Measurements from ENCODE around the gene GPR21.

Gene GPR21

GRCh38 chr9:123036893-123037545 is 3.6 kb downstream of the GPR21 start:
- no peak for ATAC-seq
- TF ChIP-seq TSHZ2 (CRISPR knock-in tag; IDR thresholded peaks at IDR 0.05): no peak

- TF ChIP-seq ZNF8 (CRISPR knock-in tag; IDR thresholded peaks at IDR 0.05) (no peak), SNAI2 (CRISPR knock-in tag; IDR thresholded peaks at IDR 0.05) (no peak)
- no peak for ATAC-seq
Observed at GRCh38 chr9:123039617-123040219, 6.3 kb downstream of the GPR21 start.

GRCh38 chr9:123040801-123041200 is 7.3 kb downstream of the GPR21 start:
- ATAC-seq: no peak
- TF ChIP-seq ZNF8 (CRISPR knock-in tag; IDR thresholded peaks at IDR 0.05): no peak
- TF ChIP-seq PPARA (CRISPR knock-in tag; IDR thresholded peaks at IDR 0.05; ENCODE audit: borderline replicate concordance): no peak
- no peak for TF ChIP-seq ESRRG (CRISPR knock-in tag; IDR thresholded peaks at IDR 0.05)
- TF ChIP-seq TCF4 (CRISPR knock-in tag; IDR thresholded peaks at IDR 0.05; ENCODE audit: borderline replicate concordance): no peak
- TF ChIP-seq OSR1 (CRISPR knock-in tag; IDR thresholded peaks at IDR 0.05): no peak
- no peak for TF ChIP-seq RARB (CRISPR knock-in tag; IDR thresholded peaks at IDR 0.05)
- no peak for TF ChIP-seq ZFP3 (CRISPR knock-in tag; IDR thresholded peaks at IDR 0.05)
- TF ChIP-seq POU6F1 (CRISPR knock-in tag; IDR thresholded peaks at IDR 0.05; ENCODE audit: borderline replicate concordance, low read depth): no peak
- TF ChIP-seq CSDC2 (CRISPR knock-in tag; IDR thresholded peaks at IDR 0.05): no peak
- TF ChIP-seq CSRNP3 (CRISPR knock-in tag; IDR thresholded peaks at IDR 0.05): no peak

- ATAC-seq: no peak
- no peak for TF ChIP-seq TSHZ2 (CRISPR knock-in tag; IDR thresholded peaks at IDR 0.05)
- no peak for TF ChIP-seq CSRNP3 (CRISPR knock-in tag; IDR thresholded peaks at IDR 0.05)
- TF ChIP-seq ISL1 (CRISPR knock-in tag; IDR thresholded peaks at IDR 0.05): no peak
- TF ChIP-seq PPARA (CRISPR knock-in tag; IDR thresholded peaks at IDR 0.05; ENCODE audit: borderline replicate concordance): no peak
- TF ChIP-seq TOX (CRISPR knock-in tag; IDR thresholded peaks at IDR 0.05; ENCODE audit: borderline replicate concordance): no peak
Observed at GRCh38 chr9:123041489-123041888, 8.0 kb downstream of the GPR21 start.

All from SK-N-SH treated with all-trans-retinoic acid at 6 μM for 48 hours (cell line).